Left lung (tissue), 10 donors: ENCODE results near the gene TPCN2. TPM values are rescaled to one million over a fixed set of nuclear protein-coding genes. Genes with fewer than 3 reads are reported as not detected.

Experiments
- ATAC-seq: fragments of 200-7000 bp; cut with Tn5 transposase; one replicate; pipeline ENCODE4 v1.9.1; 2020; ENCODE audit warnings: moderate library complexity
- DNase-seq, 4 donors: peaks; one replicate each; pipeline ENCODE4 v3.0.0-alpha.2; 2013 to 2020
- H3K27ac ChIP-seq, 2 donors: fragments of 200-600 bp; sonication (generic) in 1 of 2; one replicate each; pipeline versions ENCODE4 v1.5.0 to v1.8.0; 2020 to 2021
- H3K27me3 ChIP-seq, 2 donors: fragments of 200-600 bp; sonication (generic) in 1 of 2; one replicate each; pipeline versions ENCODE4 v1.5.0 to v1.8.0; 2020 to 2021
- H3K36me3 ChIP-seq, 2 donors: fragments of 200-600 bp; sonication (generic) in 1 of 2; one replicate each; pipeline versions ENCODE4 v1.5.0 to v1.8.0; 2020 to 2021
- H3K4me1 ChIP-seq, 2 donors: fragments of 200-600 bp; one replicate each; pipeline ENCODE4 v1.8.0; 2021
- H3K4me3 ChIP-seq, 2 donors: fragments of 200-600 bp; sonication (generic) in 1 of 2; one replicate each; pipeline versions ENCODE4 v1.5.0 to v1.8.0; 2020 to 2021; ENCODE audit warnings: mild to moderate bottlenecking in 1 of 2
- H3K9me3 ChIP-seq, 2 donors: fragments of 200-600 bp; sonication (generic) in 1 of 2; one replicate each; pipeline versions ENCODE4 v1.5.0 to v1.8.0; 2020 to 2021
- CTCF ChIP-seq, 2 donors: fragments of 200-600 bp; sonication (generic) in 1 of 2; IDR thresholded peaks; one replicate each; pipeline versions ENCODE4 v1.5.0 to v1.8.0; 2021; ENCODE audit warnings: antibody characterized with exemption in 2 of 2
- intact Hi-C, 2 donors: fragments of 100-400 bp; cut with DNase I; formaldehyde crosslinking; loops; one replicate each; pipeline versions ENCODE4 v1.11.2 to v1.14.2; 2022
- polyA plus RNA-seq, 6 donors: library from polyadenylated mRNA; unstranded; fragments of 120-200 nt; gene quantifications; one replicate each; pipeline ENCODE4 v1.2.1, GENCODE V29; 2013; ENCODE audit not compliant: insufficient read length in 6 of 6
- total RNA-seq, 2 donors: library from RNA; stranded (reverse); fragmentation: NEBNext Ultra II Directional; extraction: Animal tissue kit (Norgen Biotek cat#: 25700); gene quantifications; one replicate each; pipeline ENCODE4 v1.2.1, GENCODE V29; 2021
- donor health status: DM: no; HTN: yes; CAD: no.
- donor health status: DM: no; HTN: no; CAD: no.

Gene TPCN2
- total and polyA plus RNA-seq, 8 donors = 12.1 to 22.0 (median 14.9) TPM

- ATAC-seq (no peak), DNase-seq (no peak)
- intact Hi-C loops = no loop called here
- no peaks in the 10 kb centered on the region for H3K27me3 ChIP-seq
- peak overlapping the region in 1 of 2 donors; percentile 53 for H3K4me3 ChIP-seq
- H3K4me1 ChIP-seq = peaks cover 7 to 61% of the 10 kb centered on the region in 2 donors
- no peak for TF ChIP-seq CTCF (IDR thresholded peaks at IDR 0.05)
- no peaks in the 10 kb centered on the region for H3K36me3 ChIP-seq
- peak overlapping the region in 1 of 2 donors; percentile 85 for H3K27ac ChIP-seq
- H3K9me3 ChIP-seq = no peaks in the 10 kb centered on the region
These were observed 570 bp upstream of the TPCN2 start for GRCh38 chr11:69048031-69048693.

GRCh38 chr11:69049490-69049867 lies 747 bp downstream of the TPCN2 start:
- no peak for TF ChIP-seq CTCF (IDR thresholded peaks at IDR 0.05)
- H3K9me3 ChIP-seq = no peaks in the 10 kb centered on the region
- intact Hi-C loops = no loop called here
- DNase-seq (peak in 2 of 4 donors; percentile 60 to 81), ATAC-seq (peak; percentile 21)
- peak overlapping the region; percentile 53 to 90 for H3K4me3 ChIP-seq
- H3K4me1 ChIP-seq = peaks cover 7 to 59% of the 10 kb centered on the region in 2 donors
- H3K27me3 ChIP-seq = no peaks in the 10 kb centered on the region
- H3K27ac ChIP-seq = peak overlapping the region; percentile 83 to 85
- peaks cover 0 to 11% of the 10 kb centered on the region in 2 donors for H3K36me3 ChIP-seq

GRCh38 chr11:69050592-69051380 lies 2.1 kb downstream of the TPCN2 start:
- peaks cover 0 to 24% of the 10 kb centered on the region in 2 donors for H3K36me3 ChIP-seq
- peak in 1 of 4 donors; percentile 32 for DNase-seq
- no peak overlapping the region for H3K4me3 ChIP-seq
- intact Hi-C loops = no loop called here
- no peak for ATAC-seq
- no peaks in the 10 kb centered on the region for H3K9me3 ChIP-seq
- H3K27ac ChIP-seq = no peak overlapping the region
- H3K4me1 ChIP-seq = peaks cover 7 to 58% of the 10 kb centered on the region in 2 donors
- no peak for TF ChIP-seq CTCF (IDR thresholded peaks at IDR 0.05)
- no peaks in the 10 kb centered on the region for H3K27me3 ChIP-seq

- intact Hi-C loops = no loop called here
- H3K4me1 ChIP-seq = peaks cover 7 to 63% of the 10 kb centered on the region in 2 donors
- DNase-seq (no peak), ATAC-seq (no peak)
- H3K36me3 ChIP-seq = peaks cover 0 to 30% of the 10 kb centered on the region in 2 donors
- H3K27ac ChIP-seq = no peak overlapping the region
- TF ChIP-seq CTCF (IDR thresholded peaks at IDR 0.05) = no peak
- H3K4me3 ChIP-seq = no peak overlapping the region
- no peaks in the 10 kb centered on the region for H3K27me3 ChIP-seq
- H3K9me3 ChIP-seq = no peaks in the 10 kb centered on the region
These were observed 2.9 kb downstream of the TPCN2 start for GRCh38 chr11:69051381-69052342.
